Measurements from ENCODE around the gene NLRP5. TPM values are rescaled to one million over a fixed set of nuclear protein-coding genes. Genes with fewer than 3 reads are reported as not detected.
"Not testable (repeated sequence)": the region's sequence is repeated elsewhere in the genome, so short reads cannot be mapped to it uniquely, and the experiment has no call there.

The NLRP5 gene
- total RNA-seq, 1 donor from 2014 or later, result not detected

GRCh38 chr19:56098731-56099568, 112.4 kb downstream of the NLRP5 start:
- DNase-seq, result no peak

DNA sequence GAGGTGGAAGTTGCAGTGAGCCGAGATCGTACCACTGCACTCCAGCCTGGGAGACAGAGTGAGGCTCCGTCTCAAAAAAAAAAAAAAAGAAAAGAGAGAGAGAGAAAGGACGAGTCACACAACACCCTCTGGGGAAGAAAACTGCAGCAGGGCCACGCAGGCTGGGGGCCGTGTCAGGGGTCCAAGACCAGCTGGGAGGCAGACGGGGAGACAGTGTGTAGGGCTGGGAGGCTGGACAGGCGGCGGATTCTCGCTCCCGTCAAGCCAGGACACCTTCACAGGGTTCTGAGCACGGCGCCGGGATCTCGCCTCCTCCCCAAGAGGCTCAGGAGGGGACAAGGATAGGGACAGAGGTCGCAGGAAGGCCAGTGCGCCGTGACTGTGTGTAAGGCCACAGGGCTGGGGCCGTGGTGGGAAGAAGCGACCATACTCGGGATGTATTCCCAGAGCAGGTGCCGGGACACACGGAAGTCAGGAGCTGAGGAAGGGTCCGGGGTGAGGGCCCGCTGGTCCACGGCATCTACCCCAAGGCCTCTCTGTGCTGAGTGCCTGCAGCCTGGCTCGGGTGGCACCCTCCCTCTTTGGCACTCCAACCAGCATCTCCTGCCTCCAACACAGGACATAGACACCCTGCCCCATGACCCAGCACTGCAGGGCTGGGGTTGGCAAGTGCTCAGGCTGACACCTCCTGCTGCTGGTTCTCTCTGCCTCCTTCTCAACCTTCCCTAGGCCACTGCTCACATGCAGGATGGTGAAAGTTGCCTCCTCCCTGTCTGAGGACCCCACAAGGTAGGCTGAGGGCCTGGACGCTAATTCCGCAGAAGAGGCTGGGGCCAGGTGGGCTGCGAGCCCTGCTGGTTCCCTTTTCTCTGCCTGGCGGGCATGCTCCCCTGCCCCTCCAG, 113.3 kb downstream of the NLRP5 start:
- no peak for DNase-seq

DNA sequence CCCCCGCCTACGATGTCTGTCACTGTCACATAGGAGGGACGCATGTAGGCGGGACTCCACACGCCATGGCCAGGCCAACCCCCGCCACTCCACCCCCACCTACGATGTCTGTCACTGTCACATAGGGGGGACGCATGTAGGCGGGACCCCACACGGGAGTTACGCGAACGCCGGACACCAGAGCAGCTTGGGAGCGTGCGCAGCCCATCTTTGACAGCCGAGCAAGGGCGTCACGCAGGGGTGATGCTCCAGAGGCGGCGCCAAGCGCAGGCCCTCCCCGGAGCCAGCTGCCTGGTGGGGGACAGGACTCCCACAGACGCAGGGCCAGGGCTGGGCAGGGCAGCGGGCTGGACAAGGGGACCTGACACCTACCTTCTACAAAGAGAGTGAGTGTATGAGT, 114.5 kb downstream of the NLRP5 start:
- DNase-seq, result no peak

DNA sequence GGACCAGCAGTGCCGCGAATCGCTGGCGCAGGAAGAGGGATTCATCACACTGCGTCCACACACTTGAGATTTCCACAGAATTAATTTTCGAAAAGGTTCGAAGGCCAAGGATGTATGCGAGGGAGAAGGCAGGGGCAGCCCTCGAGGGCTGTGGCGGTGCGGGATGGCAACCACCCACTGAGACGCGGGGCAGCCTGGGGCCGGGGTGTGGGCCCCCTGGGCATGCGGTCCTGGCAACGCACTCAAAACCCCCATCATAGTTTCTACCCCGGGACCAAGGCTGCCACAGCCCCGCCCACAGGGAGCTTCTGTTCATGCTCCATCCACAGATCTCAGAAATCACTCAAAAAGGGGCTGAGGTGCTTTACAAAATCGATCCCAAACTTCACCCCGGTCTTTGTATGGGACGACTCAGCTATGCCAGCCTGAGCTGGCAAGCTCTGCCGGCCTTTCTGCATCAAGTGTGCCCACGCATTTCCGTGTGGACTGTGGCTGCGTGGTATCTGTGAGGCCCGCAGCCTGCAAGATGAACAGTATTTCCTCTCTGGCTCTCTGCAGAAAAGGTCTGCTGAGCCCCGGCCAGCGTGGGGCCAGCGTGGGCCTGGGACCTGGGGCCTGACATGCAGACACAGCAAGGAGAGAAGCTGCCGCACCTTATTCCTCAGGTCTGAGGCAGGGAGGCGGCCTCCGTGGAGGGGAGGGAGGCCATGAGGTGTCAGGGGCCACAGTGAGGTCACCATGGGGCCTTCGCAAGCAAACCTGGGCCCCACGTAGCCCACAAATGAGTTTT, 115.4 kb downstream of the NLRP5 start:
- DNase-seq, result no peak

DNA sequence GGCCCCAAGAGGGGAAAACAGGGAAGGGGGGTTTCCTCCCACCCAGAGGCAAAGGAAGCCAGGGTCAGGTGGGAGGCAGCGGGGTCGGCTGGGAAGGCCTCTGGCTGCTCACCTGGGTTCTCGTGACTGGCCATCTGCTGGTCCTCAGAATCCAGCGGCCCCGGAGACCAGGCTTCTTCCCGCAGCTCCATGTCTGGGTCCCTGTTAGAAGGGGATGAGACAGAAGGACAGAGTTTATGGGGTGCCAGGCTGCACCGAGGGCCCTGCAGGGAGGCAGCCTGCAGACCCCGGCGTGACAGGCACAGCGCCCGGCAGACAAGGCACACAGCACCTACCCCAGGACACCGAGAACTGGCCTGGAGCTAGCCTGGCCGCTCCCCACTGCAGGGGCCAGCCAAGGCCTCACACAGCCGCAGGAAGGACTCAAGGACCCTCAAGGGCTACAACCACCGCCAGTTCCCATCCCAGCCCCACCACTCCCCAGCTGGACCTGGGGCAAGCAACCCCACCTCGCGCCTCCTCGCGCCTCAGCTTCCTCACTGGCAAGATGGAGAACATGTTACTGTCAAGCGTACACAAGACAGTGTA, 116.5 kb downstream of the NLRP5 start:
- DNase-seq, result no peak

- no peak for DNase-seq
Measured at GRCh38 chr19:56104423-56104822, 117.8 kb downstream of the NLRP5 start.

- peak; percentile 11 for DNase-seq
Measured at GRCh38 chr19:56105090-56105701, 118.6 kb downstream of the NLRP5 start.

GRCh38 chr19:56105831-56106396, 119.3 kb downstream of the NLRP5 start:
- not testable (repeated sequence) for DNase-seq

DNA sequence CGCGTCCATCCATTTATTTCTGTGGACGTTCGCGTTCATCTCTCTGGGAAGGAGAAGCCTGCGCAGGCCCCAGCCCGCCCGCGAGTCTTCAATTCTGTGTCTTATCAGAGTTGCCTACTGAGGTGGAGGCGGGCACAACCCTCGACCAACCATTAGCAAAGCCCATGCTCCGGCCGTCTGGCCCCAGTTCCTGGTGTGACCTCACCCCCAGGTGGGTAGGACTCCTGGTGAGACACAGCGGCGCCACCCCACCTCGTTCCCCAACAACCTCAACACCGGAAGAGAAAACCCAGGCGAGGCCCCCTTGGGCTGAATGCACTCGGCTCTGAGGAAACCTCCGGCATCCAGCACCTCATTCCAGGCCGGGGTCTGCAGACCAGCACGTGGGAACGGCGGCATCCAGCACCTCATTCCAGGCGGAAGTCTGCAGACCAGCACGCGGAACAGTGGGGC, 119.8 kb downstream of the NLRP5 start:
- DNase-seq, result no peak

DNA sequence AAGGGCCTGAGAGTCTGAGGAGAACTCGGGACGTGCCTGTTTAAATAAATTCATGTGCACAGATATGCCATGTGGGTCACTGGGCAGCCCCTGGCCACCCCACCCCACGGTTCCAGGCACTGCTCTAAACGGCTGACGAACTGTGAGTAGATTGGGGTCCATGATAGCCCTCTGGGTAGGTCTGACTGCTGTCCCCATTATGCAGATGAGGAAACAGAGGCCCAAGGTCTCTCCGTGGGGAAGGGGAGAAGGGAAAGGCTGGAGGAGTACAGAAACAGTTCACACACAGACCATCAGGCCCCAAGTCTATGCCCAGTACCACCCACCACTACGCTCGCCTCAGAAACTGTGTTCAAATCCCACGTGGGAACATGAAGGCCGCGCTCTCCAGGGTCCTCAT, 120.4 kb downstream of the NLRP5 start:
- no peak for DNase-seq

DNA sequence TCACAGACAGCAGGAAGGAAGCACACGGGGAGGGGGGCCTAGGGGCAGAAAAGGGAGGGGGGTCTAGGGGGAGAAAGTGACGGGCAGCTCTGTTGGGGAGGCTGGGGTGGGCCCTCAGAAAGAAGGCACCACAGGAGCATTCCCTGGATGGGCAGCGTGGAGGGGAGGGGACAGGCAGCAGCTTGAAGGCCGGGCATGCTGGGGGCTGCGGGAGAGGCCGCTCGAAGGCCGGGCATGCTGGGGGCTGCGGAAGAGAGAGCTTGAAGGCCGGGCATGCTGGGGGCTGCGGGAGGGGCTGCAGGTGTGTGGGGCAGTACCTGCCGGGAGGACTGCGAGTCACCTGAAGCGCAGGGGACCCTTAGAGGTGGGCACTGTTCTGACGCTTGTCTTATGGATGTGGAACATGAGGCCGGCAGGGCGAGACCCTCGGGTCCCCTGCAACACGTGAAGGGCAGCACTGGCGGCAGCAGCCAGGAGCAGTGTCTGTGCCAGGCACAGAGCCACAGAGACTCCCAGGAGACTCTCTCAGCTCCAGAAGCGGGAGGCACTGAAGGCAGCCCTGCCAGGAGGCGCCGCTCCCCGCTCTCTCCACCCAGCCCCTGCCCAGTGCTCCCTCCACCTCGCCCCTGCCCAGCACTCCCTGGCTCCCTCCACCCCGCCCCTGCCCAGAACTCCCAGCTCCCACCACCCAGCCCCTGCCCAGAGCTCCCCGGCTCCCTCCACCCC, 121.2 kb downstream of the NLRP5 start:
- DNase-seq, result no peak

DNA sequence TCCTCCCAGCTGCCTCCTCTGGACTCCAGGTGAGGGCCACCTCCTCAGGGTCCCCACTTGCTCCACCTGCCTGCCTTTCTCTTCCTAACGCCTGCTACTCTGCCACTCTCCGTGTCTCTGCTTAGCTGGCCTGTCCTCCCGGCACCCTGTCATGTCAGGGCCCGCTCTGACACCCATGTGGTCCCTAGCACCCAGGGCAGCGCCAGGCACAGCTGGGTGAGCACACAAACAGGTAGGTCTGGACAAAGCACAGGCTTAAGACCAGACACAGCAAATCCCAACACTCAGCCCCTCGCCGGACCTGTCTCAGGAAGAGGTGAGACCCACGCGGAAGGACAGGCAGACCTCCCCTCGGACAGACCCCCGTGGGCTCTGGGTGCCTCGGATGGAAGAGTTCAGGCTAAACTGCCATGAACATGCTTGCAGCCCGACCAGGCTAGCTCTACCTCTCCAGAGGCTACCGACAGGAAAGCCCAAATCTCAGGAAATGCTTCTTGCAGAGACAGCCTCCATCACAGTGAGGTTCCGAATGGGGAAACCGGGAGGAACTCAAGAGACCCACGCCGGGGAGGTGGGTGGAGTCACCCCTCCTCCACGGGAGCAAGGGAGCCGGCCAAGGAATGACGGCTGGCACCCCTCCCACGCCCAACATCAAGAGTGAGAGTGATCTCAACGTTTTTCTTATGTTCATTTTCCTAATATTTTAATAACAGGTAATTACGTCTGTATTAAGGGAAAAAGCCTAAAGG, 122.0 kb downstream of the NLRP5 start:
- DNase-seq, result peak; percentile 47

DNA sequence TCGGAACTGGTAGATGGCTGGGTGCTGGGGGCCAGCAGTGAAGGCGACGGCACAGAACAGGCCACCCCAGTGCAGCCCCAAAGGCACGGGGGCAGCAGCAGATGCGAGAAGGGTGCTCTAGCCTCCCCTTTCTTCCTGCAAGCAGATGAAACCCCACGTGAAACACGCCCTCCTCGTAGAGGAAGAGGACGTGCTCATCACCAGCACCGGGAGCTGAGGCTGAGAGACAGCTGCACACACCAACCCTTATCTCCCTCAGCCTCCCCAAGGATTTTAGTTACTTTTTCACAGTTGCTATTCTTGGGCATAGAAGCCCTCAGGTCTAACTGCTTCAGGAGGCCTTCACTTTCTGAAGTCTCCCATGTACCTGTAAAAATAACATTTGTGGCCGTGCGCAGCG, 122.7 kb downstream of the NLRP5 start:
- DNase-seq, result no peak

DNA sequence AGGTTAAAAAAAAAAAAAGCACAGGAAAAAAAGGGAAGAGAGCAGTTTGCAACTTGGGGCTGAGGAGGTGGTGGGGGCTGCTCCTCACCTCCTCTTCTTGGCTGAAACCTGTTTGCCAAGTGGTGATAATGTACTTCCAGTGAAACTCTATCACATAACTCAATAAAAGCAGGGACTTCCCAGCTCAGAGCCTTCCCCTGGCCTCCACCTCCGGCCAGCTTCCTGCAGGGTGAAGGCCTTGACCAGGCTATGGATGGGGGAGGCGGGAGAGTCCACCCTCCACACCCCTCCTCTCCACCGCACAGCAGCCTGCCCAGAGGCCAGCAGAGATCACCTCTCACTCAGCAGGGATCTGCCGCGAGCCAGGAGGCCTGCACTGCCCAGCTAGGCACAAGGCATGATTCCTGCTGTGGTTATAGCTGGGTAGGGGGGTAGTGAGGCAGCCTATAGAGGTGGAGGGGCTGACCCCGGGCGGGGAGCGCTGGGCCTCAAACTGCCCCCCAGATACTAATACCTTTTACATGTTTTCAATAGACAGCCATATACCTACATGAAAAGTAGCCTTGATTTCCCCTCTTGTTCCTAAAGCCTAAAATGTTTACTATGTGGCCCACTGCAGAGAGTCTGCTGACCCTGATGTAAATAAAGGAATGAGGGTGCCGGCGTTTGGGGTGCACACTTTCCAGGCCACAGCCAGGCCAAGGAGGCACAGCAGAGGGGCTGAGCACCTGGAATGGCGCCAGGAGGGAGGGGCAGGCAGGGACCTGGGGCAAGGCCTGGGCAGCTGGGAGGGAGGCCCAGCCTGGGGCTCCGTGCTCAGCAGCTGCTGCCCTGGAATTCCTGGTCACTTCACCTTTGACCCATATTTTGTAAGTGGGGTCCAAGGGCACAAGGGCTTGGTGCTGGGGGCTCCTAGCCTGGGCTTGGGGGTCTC, 124.2 kb downstream of the NLRP5 start:
- no peak for DNase-seq

Measured in skin of body (tissue), 2 donors.